Measurements from ENCODE around the gene PKM.

PKM gene

DNA sequence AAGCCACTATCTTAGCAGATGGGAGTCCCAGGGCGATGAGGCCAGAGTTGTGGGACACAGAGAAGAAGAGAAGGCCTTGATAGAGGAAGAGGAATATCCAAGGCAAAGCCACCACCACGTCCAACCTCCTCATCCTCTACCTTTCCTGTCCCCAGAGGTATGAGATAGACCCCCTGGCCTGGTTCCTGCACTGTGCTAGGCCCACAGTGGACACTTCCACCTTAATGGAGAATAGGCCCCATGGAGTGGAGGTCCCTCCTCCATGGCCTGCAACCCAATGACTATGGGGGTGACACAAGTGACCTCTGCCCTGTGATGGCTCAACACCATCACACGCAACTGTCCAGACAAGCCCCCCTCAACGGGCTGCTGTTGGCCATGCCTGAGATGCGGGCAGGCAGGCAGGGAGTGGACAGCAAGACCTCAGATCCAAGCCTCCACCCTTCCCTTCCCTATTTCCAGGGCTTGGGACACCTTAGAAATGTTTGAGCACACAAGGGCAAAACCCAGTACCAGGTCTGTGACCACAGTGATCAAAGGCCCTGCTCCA is 70.2 kb downstream of the PKM start:
- Histone ChIP-seq H3K9ac (ENCODE audit: low read length) (no peak overlapping the region), H3K27ac (ENCODE audit: low read length) (no peak overlapping the region), H3K9me3 (replicated peaks; ENCODE audit: insufficient read depth, low read length) (no peaks in the 10 kb centered on the region), H3F3A (ENCODE audit: insufficient read depth, low read length) (no peaks in the 10 kb centered on the region), H3K36me3 (replicated peaks; ENCODE audit: insufficient read depth, low read length) (no peaks in the 10 kb centered on the region), H4K20me1 (ENCODE audit: insufficient read depth, low read length) (no peaks in the 10 kb centered on the region), H3K4me3 (ENCODE audit: low read length) (no peak overlapping the region), H2AFZ (ENCODE audit: low read length) (no peak overlapping the region), H3K4me2 (ENCODE audit: low read depth, low read length) (no peak overlapping the region), H3K79me2 (ENCODE audit: low read length) (no peaks in the 10 kb centered on the region), H3K9me2 (replicated peaks; ENCODE audit: insufficient read depth, low read length) (no peaks in the 10 kb centered on the region), H3K27me3 (replicated peaks; ENCODE audit: insufficient read depth, low read length) (no peaks in the 10 kb centered on the region), H3K4me1 (ENCODE audit: low read length) (no peaks in the 10 kb centered on the region)
- TF ChIP-seq EZH2phosphoT487 (IDR thresholded peaks at IDR 0.05; ENCODE audit: low read length) (no peak), EZH2 (optimal IDR thresholded peaks at IDR 0.05; ENCODE audit: low read depth, low read length) (no peak)
- TF ChIP-seq, protein P1, sequence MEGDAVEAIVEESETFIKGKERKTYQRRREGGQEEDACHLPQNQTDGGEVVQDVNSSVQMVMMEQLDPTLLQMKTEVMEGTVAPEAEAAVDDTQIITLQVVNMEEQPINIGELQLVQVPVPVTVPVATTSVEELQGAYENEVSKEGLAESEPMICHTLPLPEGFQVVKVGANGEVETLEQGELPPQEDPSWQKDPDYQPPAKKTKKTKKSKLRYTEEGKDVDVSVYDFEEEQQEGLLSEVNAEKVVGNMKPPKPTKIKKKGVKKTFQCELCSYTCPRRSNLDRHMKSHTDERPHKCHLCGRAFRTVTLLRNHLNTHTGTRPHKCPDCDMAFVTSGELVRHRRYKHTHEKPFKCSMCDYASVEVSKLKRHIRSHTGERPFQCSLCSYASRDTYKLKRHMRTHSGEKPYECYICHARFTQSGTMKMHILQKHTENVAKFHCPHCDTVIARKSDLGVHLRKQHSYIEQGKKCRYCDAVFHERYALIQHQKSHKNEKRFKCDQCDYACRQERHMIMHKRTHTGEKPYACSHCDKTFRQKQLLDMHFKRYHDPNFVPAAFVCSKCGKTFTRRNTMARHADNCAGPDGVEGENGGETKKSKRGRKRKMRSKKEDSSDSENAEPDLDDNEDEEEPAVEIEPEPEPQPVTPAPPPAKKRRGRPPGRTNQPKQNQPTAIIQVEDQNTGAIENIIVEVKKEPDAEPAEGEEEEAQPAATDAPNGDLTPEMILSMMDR (IDR thresholded peaks at IDR 0.05; ENCODE audit: low read length) = no peak
- DNase-seq = no peak

- no peak for DNase-seq
Observed at GRCh38 chr15:72156928-72157327, 74.1 kb downstream of the PKM start.

DNA sequence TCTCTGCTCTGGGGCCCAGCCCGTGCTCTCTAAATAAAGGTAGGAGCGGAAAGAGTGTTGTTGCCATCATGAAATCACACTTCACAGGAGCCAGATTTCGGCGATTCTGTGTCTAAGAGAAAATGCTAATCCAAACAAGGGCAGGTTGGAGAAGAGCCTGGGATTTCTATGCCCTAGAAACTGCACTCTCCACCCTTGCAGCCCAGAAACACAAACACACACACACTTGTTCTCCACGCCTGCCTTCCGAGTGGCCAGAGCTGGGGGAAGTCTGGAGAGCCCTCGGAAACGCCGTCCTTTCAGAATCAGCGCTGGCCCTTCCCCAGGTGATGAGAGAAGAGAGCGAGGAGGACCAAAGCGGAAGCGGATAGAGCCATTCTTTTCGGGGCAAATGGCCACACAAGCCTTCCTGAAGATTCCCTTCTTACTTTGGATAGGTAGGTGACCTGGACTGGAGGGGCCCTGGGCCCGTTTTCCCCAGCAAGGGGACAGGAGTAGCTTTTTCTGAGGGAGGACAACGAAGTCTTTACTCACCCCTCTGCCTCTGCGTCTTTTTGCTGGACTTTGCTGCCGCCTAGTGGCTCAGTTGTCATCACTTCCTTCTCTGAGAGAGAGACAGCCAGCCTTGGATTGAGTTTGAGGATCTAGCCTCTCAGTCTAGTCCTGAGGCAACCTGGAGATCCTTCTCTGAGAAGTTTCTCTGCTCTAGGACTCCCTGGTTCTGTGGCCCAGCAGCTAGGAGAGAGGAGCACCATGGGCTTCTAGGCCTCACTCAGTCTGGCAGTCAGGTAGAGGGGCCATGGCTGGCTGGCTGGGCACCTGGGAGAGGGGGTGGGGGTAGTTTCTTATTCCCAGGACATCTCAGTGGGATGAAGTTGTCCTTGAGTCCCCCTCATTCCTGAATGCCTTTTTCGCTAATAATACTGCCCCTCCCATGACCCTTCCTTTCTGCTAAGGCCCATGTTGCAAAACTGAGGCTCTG is 75.1 kb downstream of the PKM start:
- H3K4me3 ChIP-seq (ENCODE audit: low read length) = no peak overlapping the region
- no peak overlapping the region for H3K27ac ChIP-seq (ENCODE audit: low read length)
- H3K36me3 ChIP-seq (replicated peaks; ENCODE audit: insufficient read depth, low read length) = no peaks in the 10 kb centered on the region
- no peaks in the 10 kb centered on the region for H3K9me2 ChIP-seq (replicated peaks; ENCODE audit: insufficient read depth, low read length)
- H2AFZ ChIP-seq (ENCODE audit: low read length) = no peak overlapping the region
- H3K79me2 ChIP-seq (ENCODE audit: low read length) = no peaks in the 10 kb centered on the region
- no peaks in the 10 kb centered on the region for H3K4me1 ChIP-seq (ENCODE audit: low read length)
- no peaks in the 10 kb centered on the region for H3K9me3 ChIP-seq (replicated peaks; ENCODE audit: insufficient read depth, low read length)
- no peak for TF ChIP-seq EZH2 (optimal IDR thresholded peaks at IDR 0.05; ENCODE audit: low read depth, low read length)
- TF ChIP-seq, protein P1 (IDR thresholded peaks at IDR 0.05; ENCODE audit: low read length) = peak; percentile 85
- H3K4me2 ChIP-seq (ENCODE audit: low read depth, low read length) = no peak overlapping the region
- no peaks in the 10 kb centered on the region for H4K20me1 ChIP-seq (ENCODE audit: insufficient read depth, low read length)
- no peaks in the 10 kb centered on the region for H3F3A ChIP-seq (ENCODE audit: insufficient read depth, low read length)
- peak; percentile 65 for DNase-seq
- H3K27me3 ChIP-seq (replicated peaks; ENCODE audit: insufficient read depth, low read length) = no peaks in the 10 kb centered on the region
- H3K9ac ChIP-seq (ENCODE audit: low read length) = no peak overlapping the region

More at GRCh38 chr15:72156928-72157327, 74.1 kb downstream of the PKM start:
- Histone ChIP-seq H3K9me2 (replicated peaks; ENCODE audit: insufficient read depth, low read length) (no peaks in the 10 kb centered on the region), H3K27me3 (replicated peaks; ENCODE audit: insufficient read depth, low read length) (no peaks in the 10 kb centered on the region), H3K27ac (ENCODE audit: low read length) (no peak overlapping the region), H4K20me1 (ENCODE audit: insufficient read depth, low read length) (no peaks in the 10 kb centered on the region), H3K36me3 (replicated peaks; ENCODE audit: insufficient read depth, low read length) (no peaks in the 10 kb centered on the region), H3K9me3 (replicated peaks; ENCODE audit: insufficient read depth, low read length) (no peaks in the 10 kb centered on the region), H2AFZ (ENCODE audit: low read length) (no peak overlapping the region), H3K79me2 (ENCODE audit: low read length) (no peaks in the 10 kb centered on the region), H3K4me3 (ENCODE audit: low read length) (no peak overlapping the region), H3K4me1 (ENCODE audit: low read length) (no peaks in the 10 kb centered on the region), H3K9ac (ENCODE audit: low read length) (no peak overlapping the region), H3K4me2 (ENCODE audit: low read depth, low read length) (no peak overlapping the region), H3F3A (ENCODE audit: insufficient read depth, low read length) (no peaks in the 10 kb centered on the region)
- TF ChIP-seq, protein P1 (IDR thresholded peaks at IDR 0.05; ENCODE audit: low read length) = no peak
- TF ChIP-seq EZH2phosphoT487 (IDR thresholded peaks at IDR 0.05; ENCODE audit: low read length) = no peak
- TF ChIP-seq EZH2 (optimal IDR thresholded peaks at IDR 0.05; ENCODE audit: low read depth, low read length) = no peak

All from MM.1S (cell line).